GM21723 (cell line): ENCODE results near the gene UBE2D4.
"Not testable (repeated sequence)": the region's sequence is repeated elsewhere in the genome, so short reads cannot be mapped to it uniquely, and the experiment has no call there.

Experiments used
- ATAC-seq: cut with Tn5 transposase; IDR thresholded peaks from one replicate; pipeline ENCODE4 v1.9.1; 2021; ENCODE audit warnings: mild to moderate bottlenecking, moderate library complexity; ENCODE audit not compliant: unreplicated experiment

The UBE2D4 gene

DNA sequence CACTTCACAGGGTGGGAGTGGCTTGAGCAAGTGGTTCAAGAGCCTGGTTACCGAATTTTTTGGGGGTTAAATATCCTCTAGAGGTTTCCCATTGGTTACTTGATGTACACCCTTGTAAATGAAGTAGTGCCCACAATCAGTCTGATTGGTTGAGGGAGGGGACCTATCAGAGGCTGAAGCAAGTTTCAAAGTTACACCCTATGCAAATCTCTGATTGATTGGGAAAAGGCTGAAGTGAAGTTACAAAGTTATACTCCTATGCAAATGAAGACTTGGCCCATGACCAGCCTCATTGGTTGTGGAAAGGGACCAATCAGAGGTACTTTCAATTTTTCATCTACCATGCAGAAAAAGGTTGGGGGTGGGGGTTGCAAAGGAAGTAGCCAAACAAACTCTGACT is 34.7 kb downstream of the UBE2D4 start:
- ATAC-seq, result no peak

DNA sequence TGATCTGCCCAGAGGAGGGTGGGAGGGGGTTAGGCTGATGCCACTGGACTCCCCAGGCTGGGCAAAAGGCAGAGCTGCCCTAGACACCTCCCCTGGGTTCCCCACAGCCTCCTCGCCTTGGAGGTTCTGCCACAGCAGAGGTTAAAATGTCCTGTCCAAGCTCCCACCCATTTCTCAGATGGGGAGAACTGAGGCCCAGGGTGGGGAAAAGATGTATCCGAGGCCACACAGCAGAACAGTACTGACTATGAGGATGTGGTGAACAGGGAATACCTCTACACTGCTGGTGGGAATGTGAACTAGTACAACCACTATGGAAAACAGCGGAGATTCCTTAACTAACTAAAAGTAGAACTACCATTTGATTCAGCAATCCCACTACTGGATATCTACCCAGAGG is 40.2 kb downstream of the UBE2D4 start:
- ATAC-seq, result not testable (repeated sequence)

DNA sequence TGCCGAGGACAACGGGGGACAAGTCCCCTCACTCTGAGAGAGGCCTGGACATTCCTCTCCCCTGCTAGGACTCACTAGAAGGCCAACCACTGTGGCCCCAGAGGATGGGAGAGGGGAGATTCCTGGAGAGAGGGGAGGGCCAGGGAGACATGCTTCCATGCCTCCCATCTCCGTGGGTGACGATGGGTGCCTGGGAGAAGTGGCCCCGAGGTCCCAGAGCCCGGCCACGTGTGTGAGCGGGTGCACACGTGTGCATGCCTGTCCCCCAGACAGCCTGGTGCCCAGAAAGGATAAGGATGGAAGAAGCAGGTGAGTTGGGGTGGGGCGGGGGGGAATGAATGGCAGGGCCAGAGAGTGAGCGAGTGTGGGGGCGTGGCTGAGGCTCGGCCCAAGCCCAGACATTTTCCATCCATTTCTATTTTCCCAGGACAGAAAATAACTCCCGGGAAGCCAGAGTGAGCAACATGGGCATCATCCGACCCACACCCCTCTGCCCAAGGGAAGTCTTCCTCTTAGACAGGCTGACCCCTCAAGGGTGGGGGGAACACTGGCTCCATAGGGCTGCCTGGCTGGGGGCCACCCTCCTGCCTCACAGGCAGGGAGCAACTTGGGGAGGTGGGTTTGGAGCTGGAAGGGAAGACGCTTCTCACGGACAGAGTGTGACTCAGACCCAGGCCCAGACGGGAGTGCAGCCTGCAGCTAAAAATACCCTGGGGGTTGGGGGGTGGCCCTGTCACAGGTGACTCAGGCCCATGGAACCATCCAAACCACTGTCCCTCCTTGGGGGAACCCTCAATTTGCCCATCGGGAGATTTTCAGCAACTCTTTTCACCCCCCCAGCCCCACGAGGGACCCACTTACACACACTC is 42.2 kb downstream of the UBE2D4 start:
- ATAC-seq, result not testable (repeated sequence)

DNA sequence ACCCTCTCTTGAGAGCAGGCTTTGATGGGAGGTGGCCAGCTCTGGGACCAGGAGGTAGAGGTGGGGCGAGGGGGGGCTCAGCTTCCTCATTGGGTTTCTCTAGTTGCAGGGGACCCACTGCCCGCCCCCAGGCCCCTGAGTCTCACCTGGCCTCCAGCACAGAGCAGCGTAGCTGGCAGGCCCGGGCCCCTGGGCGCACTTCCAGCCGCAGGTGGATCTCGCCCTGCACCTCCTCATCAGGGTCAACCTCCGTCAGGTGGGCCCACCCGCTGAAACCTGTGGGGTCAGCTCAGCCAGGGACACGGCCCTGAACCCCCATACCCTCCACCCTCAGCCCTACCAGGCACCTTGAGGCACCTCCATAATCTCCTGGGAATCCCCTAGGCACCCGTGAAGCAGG is 43.4 kb downstream of the UBE2D4 start:
- not testable (repeated sequence) for ATAC-seq

DNA sequence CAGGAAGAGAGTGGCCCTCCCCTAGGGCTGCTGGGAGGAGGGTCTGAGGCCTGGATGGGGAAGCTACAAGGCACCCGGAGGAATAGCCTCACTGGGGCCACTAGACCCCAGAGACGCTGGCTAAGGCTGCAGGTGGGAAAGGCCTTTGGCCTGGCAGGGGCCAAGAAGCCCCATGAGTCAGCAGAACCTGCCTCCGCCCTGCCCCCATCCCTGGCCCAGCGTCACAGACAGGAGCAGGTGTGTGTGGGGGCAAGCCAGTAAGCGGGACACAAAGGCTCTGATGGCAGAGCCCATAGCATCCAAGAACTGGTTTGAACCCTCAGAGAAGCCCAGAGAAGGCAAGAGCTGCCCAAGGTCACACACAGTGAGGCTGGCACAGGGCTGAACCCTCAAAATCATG is 44.5 kb downstream of the UBE2D4 start:
- not testable (repeated sequence) for ATAC-seq

DNA sequence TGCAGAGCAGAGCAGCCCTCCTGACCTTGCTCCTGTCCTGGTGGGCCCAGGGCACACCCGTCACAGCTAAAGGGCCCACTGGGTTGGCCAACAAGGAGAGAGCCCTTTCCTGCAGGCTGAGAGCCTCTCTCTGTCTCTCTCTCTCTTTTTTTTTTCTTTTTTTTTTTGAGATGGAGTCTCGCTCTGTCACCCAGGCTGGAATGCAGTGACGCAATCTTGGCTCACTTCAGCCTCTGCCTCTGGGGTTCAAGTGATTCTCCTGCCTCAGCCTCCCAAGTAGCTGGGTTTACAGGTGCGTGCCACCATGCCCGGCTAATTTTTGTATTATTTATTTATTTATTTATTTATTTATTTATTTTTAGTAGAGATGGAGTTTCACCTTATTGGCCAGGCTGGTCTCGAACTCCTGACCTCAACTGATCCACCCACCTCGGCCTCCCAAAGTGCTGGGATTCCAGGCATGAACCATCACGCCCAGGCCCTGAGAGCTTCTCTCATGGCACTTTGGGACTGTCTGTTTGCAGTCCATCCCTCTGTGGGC is 47.9 kb downstream of the UBE2D4 start:
- not testable (repeated sequence) for ATAC-seq

DNA sequence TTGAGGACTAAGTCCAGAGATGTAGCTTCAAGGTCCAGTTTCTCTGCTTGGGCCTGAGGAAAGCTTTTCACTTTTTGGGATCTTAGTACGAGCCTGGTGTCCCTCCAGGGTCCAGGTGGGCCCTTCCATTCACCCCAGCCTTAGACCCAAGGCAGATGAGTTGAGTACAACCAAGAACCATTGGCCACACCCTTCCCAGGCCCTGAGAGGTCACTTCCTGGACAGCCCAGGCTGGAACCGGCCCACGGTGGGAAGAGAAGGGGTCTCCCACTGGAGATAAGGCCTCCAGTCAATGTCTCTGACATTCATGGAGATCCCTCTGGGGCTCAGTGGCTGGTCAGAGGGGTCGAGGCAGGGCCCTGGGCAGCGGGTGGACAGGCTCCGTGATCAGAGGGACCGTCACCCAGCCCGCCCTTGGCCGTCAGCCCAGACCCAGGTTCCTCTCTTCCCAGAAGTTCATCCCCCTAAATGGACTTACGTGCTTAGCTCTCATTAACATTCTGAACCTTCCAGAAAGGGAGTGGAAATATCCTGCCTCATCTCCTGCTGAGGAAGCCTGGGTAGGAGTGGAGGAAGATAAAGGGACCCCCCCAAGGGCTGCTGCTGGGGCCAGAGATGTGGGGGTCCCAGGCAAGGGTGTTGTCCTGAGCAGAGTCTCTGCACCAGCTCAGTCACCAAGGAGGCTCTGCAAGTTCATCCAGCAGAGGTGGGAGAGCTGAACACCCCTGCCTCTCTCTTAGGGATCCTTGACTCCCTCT is 48.7 kb downstream of the UBE2D4 start:
- ATAC-seq, result not testable (repeated sequence)

DNA sequence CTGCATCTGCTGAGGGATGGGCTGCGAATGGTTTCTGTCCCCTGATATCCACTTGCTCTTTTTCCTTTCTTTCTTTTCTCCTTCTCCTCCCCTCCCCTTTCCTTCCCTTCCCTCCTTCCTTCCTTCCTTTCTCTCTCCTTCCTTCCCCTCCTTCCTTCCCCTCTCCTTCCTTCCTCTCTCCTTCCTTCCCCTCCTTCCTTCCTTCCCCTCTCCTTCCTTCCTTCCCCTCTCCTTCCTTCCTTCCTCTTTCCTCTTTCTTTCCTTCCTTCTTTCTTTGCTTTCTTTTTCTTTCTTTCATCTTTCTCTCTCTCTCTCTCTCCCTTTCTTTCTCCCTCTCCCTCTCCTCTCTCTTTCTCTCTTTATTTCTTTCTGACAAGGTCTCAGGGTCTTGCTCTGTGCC is 51.3 kb downstream of the UBE2D4 start:
- ATAC-seq, result no peak

DNA sequence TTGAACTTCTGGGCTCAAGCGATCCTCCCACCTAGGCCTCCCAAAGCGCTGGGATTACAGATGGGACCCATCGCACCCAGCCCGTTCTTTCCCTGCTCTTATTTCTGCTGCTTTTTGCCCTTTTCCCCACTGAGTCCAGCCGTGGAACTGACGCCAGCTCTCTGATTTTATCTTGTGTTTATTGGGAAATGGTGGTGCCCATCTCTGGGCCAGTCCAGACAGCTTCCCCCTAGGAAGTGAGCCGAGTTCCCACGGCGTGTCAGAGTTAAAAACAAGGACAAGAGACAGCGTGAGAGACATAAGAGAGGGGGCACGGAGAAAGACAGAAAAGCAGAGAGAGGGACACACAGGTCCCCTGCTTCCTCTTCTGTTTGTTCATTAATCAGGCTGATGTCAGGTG is 51.9 kb downstream of the UBE2D4 start:
- ATAC-seq, result not testable (repeated sequence)

DNA sequence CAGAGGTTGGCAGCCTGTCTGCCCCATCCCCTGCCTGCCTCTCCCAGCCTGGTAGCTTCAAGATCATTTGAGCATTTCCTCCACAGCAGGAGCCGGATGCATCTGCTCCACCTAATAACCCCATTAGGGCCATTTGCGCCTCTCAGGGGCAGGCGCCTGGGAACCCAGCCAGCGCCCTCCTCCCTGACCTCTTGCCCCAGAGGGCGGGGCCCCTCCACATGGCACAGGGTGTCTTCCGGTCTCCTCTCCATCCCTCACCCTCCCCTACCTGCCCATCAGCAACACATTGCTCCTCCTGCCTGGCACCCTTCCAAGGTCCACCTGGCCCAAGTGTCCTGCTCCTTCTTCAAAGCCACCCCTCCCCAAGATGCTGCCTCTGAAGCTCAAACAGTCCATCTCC is 56.6 kb downstream of the UBE2D4 start:
- not testable (repeated sequence) for ATAC-seq

DNA sequence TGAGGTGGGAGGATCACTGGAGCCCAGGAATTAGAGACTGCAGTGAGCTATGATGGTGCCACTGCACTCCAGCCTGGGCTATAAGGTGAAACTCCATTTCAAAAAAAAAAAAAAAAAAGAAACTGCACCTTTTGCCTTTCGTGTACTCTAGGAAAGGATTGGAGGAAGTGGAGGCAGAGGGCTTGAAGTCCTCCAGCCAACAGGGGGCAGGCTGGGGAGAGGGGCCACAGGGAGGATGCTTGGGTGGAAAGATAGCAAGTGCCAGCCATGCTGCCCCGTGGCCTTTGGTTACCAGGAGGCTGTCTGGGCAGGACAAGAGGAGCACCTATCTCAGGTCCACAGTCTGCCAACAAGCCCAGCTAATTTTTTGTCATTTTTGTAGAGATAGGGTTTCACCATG is 57.5 kb downstream of the UBE2D4 start:
- not testable (repeated sequence) for ATAC-seq

DNA sequence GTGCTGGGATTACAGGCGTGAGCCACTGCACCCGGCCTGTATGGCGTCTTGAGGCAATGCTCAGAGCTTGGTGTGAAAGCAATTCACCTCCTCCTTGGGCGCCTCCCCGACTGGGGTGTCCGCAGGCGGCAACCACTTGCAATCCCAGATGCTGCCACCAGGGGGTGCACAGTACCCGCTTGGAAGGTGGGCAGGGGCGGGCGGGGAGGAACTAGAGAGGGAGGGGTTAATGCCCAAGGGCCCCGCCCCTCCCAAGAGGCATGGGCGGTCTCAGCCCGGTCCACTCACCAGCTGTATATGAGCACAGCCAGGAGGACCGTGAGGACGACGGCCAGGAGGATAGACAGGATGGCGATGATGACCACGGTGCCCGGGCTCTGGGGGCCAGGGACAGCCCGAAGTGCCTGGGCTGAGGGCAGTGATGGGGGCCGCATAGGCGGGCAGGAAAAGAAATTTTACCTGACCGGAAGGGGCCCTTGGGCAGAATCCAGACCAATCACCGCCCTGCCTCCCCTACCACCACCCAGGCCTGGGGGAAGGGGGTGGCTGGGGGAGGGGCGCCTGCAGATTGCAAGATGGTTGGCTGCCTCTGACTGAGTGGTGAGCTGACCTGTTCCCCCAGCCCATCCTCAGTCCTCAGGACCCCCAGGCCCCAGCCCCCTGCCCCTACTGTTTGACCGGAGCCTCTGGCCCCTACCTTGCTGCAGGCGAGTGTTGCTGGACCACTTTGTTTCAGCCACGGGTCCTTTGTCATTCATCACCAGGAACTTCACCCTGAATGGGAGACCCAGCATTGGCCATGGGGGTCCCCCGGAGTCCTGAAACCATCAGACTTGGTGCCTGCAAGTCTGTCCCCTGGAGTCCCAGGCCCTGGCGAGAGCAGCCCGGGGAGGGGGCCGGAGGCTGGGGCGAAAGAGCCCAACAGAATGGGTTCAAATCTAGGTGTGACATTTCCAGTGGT is 59.9 kb downstream of the UBE2D4 start:
- ATAC-seq, result peak; percentile 77

DNA sequence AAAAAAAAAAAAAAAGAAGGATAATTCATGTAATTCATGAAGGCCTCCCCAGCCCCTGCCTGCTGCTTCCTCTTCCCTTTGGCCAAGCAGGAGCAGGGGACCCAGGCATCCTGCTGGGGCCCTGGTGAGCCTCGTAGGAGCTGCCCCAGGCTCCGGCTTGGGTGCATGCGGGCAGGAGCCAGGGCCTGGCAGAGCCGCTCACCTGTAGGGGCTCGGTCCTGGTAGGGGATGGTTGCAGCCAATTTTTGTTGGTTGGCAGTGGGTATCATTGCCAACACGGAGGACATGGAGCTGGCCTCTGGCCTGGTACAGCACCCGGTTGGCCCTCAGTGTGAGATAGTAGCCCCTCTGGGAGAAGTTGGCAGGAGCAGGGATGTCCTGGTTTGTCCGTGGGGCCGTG is 61.2 kb downstream of the UBE2D4 start:
- not testable (repeated sequence) for ATAC-seq

DNA sequence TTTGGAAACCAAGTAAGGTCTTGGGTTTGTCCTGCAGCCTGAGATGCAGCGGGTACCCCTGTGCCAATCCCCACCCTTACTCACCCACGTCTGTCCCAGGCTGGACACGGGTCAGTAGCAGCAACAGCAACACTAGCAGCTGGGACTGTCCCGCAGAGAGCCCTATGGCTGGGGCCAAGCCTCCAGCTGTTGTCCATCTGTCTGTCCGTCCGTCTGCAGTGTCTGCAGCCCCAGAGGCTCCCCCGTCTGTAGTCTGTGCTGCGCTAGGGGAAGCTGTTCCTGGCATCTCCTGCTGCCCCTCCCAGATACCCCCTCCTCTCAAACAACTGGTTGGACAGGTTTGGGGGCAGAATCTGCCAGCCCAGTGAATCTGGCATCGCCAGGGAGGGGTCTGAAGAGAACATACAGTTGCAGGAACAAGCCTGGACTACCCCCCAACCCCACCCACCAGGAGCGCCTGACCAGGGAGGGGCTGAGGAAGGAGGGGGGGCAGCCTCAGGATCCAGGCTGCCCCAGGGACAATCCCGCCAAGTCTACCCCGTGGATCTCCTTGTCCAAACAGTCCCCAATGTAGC is 63.9 kb downstream of the UBE2D4 start:
- not testable (repeated sequence) for ATAC-seq

DNA sequence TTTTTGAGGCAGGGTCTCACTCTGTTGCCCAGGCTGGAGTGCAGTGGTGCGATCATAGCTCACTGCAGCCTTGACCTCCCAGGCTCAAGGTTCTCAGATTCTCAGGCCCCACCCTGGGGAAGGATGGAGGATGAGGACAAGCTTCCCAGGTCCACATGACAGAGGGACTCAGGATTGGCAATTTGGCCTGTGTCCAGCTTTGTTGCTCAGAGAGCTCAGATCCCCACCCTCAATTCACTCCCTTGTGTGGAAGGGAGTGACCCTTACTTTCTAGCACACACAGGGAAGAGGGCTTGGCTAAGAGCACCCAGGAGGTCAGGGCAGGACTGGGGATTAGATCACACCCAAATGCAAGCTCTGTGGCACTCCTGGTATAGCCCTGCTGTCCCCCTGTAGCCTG is 64.6 kb downstream of the UBE2D4 start:
- ATAC-seq, result not testable (repeated sequence)

DNA sequence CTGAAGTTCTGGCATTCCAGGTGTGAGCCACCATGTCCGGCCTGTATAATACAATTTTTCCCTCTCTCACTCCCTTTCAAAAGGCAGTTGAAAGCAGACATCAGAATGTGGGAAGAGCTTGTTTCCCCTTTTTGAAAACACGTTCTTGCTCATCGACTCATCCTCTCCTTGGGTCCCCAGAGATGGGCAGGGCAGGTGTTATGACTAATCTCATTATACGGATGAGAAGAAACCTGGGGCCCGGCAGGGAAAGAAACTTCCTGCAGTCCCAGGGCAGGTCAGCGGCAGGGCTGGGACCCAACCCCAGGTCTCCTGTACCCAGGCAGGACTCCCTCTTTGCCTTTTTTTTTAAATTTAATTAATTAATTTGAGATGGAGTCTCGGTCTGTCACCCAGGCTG is 66.7 kb downstream of the UBE2D4 start:
- peak; percentile 94 for ATAC-seq

DNA sequence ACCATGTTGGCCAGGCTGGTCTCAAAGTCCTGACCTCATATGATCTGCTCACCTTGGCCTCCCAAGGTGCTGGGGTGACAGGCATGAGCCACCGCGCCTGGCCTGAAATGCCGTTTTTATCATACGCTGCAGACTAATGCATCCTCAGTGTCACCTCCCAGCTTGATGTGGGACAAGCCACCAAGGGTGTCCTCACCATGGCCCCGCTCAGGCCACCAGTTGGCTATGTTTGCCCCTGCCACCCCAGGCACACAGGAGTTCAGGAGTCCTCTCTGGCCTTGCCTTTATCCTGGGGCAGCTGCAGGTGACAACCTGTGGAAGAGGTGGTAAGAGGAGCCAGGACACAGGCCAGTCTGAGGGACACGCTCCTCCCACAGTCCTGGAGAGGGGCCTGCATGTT is 68.4 kb downstream of the UBE2D4 start:
- not testable (repeated sequence) for ATAC-seq

DNA sequence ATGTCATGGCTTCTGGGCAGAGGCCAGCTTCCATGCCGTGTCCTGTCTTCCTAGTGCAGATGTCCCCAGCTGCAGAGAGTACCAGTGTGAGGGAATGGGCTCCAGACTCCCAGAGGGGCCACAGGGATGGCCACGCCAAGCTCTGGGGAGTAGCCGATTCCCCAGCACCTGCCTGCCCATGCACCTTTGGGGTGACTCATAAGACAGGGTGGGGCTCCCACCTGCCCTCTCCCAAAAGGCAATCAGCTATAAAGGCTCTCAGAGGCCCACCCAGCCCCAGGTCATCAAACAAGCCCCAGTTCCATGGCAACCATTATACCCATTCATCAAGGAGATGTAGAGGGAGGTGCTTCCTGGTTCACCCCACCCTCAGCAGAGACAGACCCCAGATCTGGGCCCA is 71.3 kb downstream of the UBE2D4 start, which contains the start of gene SPDYE1:
Gene SPDYE1, plus strand, starts transcription at position 366 of the 400 bp plus-strand sequence. CDS start 2,053 bp downstream, outside the sequence.
- not testable (repeated sequence) for ATAC-seq
